GM21619 (cell line): ENCODE measurements around the gene FAM47A.

ENCODE experiments used
- ATAC-seq: cut with Tn5 transposase; IDR thresholded peaks from one replicate; pipeline ENCODE4 v1.9.1; 2021; ENCODE audit not compliant: unreplicated experiment

Gene FAM47A

DNA sequence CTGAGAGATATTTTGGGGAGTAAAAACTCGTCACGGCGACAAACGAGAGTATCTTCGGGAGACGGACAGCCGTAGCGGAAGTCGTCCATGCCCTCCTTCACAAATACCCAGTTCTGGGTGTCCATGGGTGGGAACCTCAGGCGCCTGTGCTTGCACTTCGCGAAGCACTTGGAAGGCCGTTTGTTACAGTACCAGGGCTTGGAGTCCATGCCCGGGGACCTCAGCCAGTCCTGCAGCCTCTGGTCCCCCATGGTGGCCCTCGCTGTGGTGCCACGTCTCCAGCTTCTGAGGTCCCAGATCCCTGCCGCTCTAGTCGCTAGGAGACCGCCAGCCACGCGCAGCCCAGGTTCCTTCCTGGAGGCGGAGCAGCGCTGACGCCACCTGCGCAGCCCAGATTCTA lies at the start of gene FAM47A:
Gene FAM47A (minus strand): TSS at position 287 of the 400 bp plus-strand sequence. CDS start 36 bp downstream, at position 251.
- no peak for ATAC-seq

DNA sequence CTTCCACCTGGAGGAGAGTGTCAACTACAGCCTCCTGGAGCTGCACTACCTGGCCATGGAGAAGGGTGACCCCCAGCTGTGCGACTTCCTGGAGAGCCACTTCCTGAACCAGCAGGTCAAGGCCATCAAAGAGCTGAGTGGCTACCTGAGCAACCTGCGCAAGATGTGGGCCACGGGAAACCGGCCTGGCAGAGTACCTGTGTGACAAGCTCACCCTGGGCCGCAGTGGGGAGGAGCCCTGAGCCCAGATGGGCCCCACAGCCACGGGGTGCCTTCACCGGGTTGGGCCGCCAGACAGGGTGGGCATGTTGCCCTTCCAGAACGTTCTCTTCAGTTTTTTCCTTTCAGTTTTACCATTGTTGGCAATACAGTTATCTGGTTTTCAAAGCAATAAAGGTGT lies 15.2 kb upstream of the FAM47A start:
- no peak for ATAC-seq

DNA sequence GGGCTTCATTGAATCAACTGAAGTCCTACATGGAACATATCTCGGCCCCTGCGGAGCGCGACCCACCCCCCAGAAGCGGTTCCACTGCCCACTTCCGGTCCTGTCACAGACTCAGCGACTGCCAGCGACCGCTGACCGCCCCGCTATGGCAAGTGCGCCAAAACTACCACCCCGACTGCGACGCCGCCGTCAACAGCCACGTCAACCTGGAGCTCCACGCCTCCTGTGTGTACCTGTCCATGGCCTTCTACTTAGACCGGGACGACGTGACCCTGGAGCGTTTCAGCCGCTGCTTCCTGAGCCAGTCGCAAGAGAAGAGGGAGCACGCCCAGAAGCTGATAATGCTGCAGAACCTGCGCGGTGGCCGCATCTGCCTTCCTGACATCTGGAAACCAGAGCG lies 14.8 kb upstream of the FAM47A start:
- no peak for ATAC-seq

DNA sequence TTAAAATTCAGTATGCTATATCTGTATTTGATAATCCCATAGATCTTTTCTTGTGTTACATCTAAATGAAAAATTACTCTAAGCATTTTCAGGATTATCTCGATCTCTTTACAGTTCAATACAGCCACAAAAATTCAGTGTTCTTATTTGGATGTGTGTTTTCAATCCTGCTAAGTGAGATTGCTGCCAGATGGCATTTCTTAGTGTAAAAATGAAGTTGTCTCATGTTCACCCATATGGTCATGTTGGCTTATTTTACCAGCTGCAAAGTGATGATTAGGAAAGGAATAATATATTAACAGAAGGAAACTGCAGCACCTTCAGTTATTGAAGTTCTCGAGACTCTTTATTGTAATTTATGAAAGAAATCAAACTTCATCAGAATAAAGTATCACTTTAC lies 12.1 kb upstream of the FAM47A start:
- no peak for ATAC-seq

DNA sequence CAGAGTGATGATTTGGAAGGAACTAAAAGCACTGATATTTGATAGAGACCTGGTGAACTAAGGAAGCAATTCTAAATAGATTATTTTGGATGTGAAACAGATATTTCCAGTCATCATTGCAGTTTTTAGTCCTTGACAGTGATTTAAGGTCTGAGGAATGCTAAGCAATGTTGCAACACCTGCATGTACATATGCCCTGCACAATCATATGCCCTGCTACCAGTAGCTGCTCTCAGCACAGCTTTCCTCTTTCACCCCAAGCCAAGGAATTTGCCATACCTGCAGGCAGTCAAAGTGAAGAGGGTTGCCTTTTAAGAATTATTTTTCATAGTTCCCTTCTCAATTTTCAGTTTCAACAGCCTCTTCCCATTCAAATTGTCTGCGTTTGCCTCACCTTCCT lies 8.7 kb upstream of the FAM47A start:
- no peak for ATAC-seq

DNA sequence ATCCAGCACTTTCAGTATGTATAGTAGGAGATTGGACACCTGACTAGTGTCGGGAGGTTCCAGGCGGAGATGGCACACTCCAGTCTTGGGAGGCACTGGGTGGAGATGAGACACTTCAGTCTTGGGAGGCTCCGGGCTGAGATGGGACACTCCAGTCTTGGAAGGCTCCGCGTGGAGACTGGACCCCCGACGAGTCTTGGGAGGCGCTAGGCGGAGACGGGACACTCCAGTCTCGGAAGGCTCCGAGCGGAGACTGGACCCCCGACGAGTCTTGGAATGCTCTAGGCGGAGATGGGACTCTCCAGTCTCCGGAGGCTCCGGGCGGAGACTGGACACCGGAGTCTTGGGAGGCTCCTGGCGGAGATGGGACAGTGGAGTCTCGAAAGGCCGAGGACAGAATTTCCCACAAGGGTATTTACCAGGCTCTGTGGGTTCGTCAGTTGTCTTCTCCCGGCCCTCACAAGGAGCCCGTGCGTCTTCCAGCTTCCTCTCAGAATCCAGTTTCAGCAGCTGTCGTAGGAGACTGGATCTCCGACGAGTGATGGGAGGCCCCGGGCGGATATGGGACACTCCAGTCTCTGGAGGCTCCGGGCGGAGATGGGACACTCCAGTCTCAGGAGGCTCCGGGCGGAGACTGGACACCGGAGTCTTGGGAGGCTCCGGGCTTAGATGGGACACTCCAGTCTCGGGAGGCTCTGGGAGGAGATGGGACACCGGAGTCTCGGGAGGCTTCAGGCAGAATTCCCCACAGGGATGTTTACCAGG lies 952 bp downstream of the FAM47A start:
- no peak for ATAC-seq

DNA sequence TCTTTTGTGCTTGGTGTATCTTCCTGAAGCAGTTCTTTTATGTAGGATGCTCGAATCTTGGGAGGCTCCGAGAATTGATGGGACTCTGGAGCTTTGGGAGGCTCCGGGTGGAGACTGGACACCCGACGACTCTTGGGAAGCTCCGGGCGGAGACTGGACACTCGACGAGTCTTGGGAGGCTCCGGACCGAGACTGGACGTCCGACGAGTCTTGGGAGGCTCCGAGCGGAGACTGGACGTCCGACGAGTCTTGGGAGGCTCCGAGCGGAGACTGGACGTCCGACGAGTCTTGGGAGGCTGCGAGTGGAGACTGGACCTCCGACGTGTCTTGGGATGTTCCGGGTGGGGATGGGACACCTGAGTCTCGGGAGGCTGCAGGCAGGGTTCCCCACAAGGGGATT lies 1.6 kb downstream of the FAM47A start:
- ATAC-seq, result no peak

DNA sequence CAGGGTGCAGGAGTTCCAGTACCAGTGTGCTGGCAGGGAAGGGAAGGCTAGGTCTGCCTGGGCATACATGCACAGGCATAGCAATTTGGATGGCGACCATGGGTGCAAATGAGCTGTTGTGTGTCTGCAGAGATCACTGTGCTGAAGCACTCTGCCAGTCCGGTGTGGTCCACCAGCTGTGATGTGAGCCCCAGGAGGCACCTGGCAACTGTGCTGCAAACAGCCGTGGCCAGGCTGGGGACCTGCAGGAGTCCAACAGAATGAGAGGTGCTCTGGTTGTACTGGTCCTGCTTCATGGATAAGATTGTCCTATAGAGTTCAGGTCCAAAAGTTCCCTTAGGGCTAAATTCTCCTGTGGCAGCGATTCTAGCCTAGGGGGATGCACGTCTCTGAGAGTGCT lies 6.1 kb downstream of the FAM47A start:
- no peak for ATAC-seq

DNA sequence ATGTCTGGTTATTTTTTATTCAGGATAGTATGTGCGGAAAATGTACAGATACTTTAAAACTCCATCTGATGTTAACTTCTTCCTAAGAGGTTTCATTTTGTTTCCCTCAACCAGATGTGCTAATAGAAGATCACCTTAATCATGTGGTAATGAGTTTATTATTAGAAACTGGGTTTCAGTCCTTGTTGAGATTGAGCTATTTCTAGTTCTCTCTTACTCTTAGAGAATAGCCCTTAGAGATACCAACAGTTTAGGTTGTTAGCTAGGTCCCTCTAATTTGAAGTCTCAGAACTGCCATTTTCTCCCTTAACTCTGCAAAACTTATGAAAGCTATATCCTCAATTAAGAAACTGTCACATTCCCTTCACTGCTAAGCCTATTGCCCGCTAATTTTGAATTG lies 13.0 kb downstream of the FAM47A start:
- no peak for ATAC-seq

DNA sequence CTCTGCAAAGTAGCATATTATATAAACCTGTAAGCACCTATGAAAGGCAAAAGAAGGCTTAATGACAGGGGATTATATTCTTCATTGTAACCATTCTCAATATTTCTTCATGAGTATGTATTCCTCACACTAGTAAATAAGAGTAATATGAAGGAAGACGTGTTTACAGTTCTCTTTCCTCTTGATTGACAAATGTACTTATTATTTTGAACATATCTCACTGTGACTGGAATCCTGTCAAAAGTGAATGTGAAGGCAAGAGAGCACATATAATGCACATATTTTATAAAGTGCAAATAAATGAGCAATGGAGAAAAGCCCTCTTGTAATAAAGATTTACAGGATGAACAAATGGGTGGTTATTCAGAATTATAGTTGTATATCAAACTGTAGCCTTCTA lies 19.7 kb downstream of the FAM47A start:
- no peak for ATAC-seq
